HUDEP-2 (cell line): ENCODE measurements around the gene LAMC2.
"Not testable (repeated sequence)": the region's sequence is repeated elsewhere in the genome, so short reads cannot be mapped to it uniquely, and the experiment has no call there.

ENCODE experiments used
- DNase-seq, 76 experiments: peaks; one replicate each; lab custom pipeline; 2025; ENCODE audit not compliant: unreplicated experiment in 76 of 76; lab: John Stamatoyannopoulos, UW

Gene LAMC2

GRCh38 chr1:183234660-183235476 lies 48.8 kb downstream of the LAMC2 start:
- no peak for DNase-seq

GRCh38 chr1:183235503-183235902 lies 49.4 kb downstream of the LAMC2 start:
- DNase-seq = no peak

DNA sequence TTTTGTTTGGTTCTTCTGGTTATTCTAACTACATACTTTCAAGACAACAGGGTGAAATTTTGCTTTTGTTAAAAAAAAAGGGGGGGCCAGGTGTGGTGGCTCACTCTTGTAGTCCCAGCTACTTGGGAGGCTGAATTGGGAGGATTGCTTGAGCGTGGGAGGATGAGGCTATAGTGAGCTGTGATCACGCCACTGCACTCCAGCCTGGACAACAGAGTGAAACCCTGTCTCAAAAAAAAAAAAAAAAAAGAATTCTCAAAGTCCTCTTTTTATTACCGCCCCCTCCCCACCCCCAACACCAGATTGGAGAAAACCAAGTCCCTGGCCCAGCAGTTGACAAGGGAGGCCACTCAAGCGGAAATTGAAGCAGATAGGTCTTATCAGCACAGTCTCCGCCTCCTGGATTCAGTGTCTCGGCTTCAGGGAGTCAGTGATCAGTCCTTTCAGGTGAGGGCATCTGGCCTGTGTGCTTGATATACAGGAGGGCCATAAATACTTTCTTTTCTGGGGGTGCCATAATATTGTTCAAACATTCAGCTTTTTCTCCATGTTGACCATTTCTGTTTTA lies 50.2 kb downstream of the LAMC2 start:
- DNase-seq = peak in 1 of 76 experiments; percentile 1

GRCh38 chr1:183237046-183237445 lies 51.0 kb downstream of the LAMC2 start:
- no peak for DNase-seq

- DNase-seq = no peak
These were observed 52.0 kb downstream of the LAMC2 start for GRCh38 chr1:183238071-183238470.

GRCh38 chr1:183239220-183239742 lies 53.2 kb downstream of the LAMC2 start:
- DNase-seq = no peak

GRCh38 chr1:183239793-183240525 lies 53.9 kb downstream of the LAMC2 start:
- no peak for DNase-seq

DNA sequence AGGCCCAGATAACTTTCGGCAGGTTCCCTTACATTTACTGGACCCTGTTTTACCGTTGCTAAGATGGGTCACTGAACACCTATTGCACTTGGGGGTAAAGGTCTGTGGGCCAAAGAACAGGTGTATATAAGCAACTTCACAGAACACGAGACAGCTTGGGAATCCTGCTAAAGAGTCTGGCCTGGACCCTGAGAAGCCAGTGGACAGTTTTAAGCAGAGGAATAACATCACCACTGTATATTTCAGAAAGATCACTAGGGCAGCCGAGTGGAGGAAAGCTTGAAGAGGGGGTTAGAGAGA lies 54.4 kb downstream of the LAMC2 start:
- DNase-seq = no peak

DNA sequence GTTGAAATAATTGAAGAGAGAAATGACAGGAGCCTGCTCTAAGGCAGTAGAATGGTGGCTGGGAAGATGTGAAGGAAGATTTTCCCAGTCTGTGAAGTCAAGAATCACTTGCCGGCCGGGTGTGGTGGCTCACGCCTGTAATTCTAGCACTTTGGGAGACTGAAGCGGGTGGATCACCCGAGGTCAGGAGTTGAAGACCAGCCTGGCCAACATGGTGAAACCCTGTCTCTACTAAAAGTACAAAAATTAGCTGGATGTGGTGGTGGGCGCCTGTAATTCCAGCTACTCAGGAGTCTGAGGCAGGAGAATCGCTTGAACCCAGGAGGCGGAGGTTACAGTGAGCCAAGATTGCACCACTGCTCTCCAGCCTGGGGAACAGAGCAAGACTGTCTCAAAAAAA lies 54.8 kb downstream of the LAMC2 start:
- DNase-seq = not testable (repeated sequence)

DNA sequence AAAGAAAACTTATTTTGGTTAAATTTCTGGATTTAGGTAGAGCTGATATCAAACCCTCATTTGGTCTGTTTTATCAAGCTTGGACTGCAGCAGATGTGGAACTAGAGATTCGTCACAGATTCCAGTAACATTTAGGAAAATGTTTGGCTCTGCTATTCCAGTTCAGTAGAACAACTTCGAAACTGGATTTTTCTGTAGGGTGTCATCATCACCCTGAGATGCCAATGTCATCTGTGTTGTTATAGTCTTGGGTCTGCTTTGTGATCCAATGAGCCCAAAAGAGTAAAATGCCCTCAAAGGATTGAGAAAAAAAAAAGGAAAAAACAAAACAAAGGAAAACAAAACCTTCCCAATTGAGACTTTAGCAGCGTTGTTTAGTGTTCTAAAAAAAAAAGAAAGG lies 55.4 kb downstream of the LAMC2 start:
- DNase-seq = no peak

- DNase-seq = no peak
These were observed 56.5 kb downstream of the LAMC2 start for GRCh38 chr1:183242556-183242955.

DNA sequence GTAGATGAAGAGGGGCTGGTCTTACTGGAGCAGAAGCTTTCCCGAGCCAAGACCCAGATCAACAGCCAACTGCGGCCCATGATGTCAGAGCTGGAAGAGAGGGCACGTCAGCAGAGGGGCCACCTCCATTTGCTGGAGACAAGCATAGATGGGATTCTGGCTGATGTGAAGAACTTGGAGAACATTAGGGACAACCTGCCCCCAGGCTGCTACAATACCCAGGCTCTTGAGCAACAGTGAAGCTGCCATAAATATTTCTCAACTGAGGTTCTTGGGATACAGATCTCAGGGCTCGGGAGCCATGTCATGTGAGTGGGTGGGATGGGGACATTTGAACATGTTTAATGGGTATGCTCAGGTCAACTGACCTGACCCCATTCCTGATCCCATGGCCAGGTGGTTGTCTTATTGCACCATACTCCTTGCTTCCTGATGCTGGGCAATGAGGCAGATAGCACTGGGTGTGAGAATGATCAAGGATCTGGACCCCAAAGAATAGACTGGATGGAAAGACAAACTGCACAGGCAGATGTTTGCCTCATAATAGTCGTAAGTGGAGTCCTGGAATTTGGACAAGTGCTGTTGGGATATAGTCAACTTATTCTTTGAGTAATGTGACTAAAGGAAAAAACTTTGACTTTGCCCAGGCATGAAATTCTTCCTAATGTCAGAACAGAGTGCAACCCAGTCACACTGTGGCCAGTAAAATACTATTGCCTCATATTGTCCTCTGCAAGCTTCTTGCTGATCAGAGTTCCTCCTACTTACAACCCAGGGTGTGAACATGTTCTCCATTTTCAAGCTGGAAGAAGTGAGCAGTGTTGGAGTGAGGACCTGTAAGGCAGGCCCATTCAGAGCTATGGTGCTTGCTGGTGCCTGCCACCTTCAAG lies 57.3 kb downstream of the LAMC2 start:
- DNase-seq = no peak

DNA sequence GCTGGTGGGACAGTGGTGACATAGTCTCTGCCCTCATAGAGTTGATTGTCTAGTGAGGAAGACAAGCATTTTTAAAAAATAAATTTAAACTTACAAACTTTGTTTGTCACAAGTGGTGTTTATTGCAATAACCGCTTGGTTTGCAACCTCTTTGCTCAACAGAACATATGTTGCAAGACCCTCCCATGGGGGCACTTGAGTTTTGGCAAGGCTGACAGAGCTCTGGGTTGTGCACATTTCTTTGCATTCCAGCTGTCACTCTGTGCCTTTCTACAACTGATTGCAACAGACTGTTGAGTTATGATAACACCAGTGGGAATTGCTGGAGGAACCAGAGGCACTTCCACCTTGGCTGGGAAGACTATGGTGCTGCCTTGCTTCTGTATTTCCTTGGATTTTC lies 58.4 kb downstream of the LAMC2 start:
- DNase-seq = no peak

DNA sequence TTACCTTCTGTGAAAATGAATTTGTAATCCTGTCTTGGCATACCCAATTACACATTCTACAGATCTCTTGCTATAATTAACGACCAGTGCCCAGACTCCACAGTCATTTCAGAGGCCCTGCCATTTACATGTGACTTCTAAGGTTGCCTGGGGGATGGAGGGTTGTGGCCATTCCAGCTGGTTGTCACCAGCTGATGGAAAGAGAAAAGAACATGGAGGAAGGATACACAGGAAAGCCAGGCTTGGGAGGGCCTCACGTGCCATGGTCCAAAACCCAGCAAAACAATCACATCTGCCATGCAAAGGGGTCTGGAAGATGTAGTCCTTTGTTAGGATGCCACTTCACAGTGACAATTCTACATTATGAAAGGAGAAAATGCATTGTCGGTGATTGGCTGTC lies 59.3 kb downstream of the LAMC2 start:
- DNase-seq = no peak

DNA sequence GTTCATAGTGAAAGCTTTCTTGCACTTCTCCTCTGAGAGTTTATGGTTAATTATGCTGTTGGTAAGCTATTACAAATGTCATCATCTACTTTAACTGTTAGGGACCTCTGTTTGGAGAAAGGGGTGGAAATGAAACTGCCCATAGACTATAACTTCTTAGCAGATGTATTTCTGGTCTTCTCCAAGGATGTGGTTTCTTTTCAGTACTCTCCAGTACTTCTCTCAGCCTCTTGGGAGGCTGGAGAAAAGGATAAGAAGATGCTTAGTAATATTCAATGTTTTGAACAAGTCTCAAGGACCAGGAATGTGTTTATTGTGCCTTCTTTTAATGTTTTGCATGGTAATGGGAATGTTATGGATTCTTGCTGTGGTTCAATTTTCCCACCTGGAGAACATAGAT lies 60.4 kb downstream of the LAMC2 start:
- DNase-seq = no peak

GRCh38 chr1:183247066-183247465 lies 61.0 kb downstream of the LAMC2 start:
- no peak for DNase-seq

GRCh38 chr1:183247484-183247883 lies 61.4 kb downstream of the LAMC2 start:
- DNase-seq = no peak

DNA sequence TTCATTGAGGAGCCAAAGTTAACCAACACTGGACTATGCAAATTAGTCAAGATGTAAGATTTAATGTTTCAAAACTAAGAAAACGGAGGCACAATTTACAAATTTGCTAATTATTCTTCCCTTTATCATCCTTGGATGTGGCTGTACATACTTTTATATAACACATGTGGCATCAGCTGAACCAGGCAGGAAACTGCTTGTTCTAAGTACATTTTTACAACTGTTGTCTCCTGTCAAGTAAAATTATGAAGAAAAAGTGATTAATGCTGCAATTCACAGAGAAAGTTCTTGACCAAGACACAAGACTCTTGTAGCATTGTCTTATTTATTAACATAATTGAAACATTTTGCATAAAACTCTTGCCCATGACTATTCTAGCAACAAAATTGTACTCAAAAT lies 61.9 kb downstream of the LAMC2 start:
- no peak for DNase-seq

- DNase-seq = no peak
These were observed 63.1 kb downstream of the LAMC2 start for GRCh38 chr1:183248989-183249691.

DNA sequence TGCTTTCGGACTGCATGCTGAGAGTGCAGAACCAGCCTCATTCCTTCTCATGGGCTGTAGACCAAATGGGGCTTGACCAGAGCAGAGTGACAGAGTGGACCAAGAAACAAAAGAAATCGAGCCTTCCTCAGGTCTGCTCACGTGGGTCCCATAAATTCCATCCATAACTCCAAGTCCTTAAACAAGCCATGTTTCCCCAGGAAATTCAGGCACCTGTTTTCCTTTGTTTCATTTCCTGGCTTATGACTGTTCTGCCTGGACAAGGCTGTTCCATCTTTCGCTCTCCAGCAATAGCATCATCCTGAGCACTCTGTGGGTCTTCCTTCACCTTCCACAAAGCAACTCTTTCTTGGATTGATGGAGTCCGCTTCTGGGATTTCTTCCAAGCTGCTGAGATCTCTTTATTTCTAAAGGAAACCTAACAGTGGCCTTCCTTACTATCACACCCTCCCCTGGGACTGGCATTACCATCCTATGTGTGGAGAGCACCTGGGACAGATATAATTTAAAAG lies 63.9 kb downstream of the LAMC2 start:
- no peak for DNase-seq
